WTC11 (cell line): Measurements from ENCODE around the gene LYAR. TPM values are rescaled to one million over a fixed set of nuclear protein-coding genes. Genes with fewer than 3 reads are reported as not detected.

Experiments used
- ATAC-seq: fragments of 200-7000 bp; cut with Tn5 transposase; 2 replicates; pipeline ENCODE4 v1.10.0; 2021; ENCODE audit warnings: mild to moderate bottlenecking, moderate library complexity
- CTCF ChIA-PET: fragments of 300-600 bp; sonication (Branson Sonifier 250); formaldehyde crosslinking; loops from one replicate; lab custom pipeline; 2021; ENCODE audit warnings: antibody characterized with exemption; lab: Charles Lee
- POLR2A ChIA-PET: fragments of 350-600 bp; sonication (Branson Sonifier 250); formaldehyde crosslinking; loops from one replicate; lab custom pipeline; 2021; ENCODE audit warnings: antibody characterized with exemption; lab: Charles Lee
- DNase-seq: peaks from one replicate; pipeline ENCODE4 v3.0.0; 2021; ENCODE audit warnings: low spot score
- H3K27ac Mint-ChIP-seq: 2 replicates; pipeline ENCODE4 v1.8.0; 2021; ENCODE audit warnings: mixed read lengths
- H3K27me3 Mint-ChIP-seq: 2 replicates; pipeline ENCODE4 v1.8.0; 2021; ENCODE audit warnings: low read depth, mild to moderate bottlenecking, moderate library complexity, mixed read lengths
- H3K36me3 Mint-ChIP-seq: 2 replicates; pipeline ENCODE4 v1.8.0; 2021; ENCODE audit warnings: mixed read lengths
- H3K4me1 Mint-ChIP-seq: 2 replicates; pipeline ENCODE4 v1.8.0; 2022; ENCODE audit warnings: mixed read lengths
- H3K4me3 Mint-ChIP-seq: 2 replicates; pipeline ENCODE4 v1.8.0; 2021; ENCODE audit warnings: mild to moderate bottlenecking, moderate library complexity, mixed read lengths
- H3K9me3 Mint-ChIP-seq: 2 replicates; pipeline ENCODE4 v1.8.0; 2021; ENCODE audit warnings: mixed read lengths
- ATF1 ChIP-seq: sonication (generic); formaldehyde crosslinking; IDR thresholded peaks from 2 replicates; pipeline ENCODE4 v1.8.1; 2023; ENCODE audit warnings: mild to moderate bottlenecking, moderate library complexity, missing genetic modification reagents
- CBFB ChIP-seq: sonication (generic); formaldehyde crosslinking; IDR thresholded peaks from 2 replicates; pipeline ENCODE4 v1.8.1; 2022; ENCODE audit warnings: mild to moderate bottlenecking, low read depth, missing genetic modification reagents
- CREB1 ChIP-seq: sonication (generic); formaldehyde crosslinking; IDR thresholded peaks from 2 replicates; pipeline ENCODE4 v1.8.0; 2023; ENCODE audit warnings: mild to moderate bottlenecking, missing genetic modification reagents
- ELF4 ChIP-seq: sonication (generic); formaldehyde crosslinking; IDR thresholded peaks from 2 replicates; pipeline ENCODE4 v1.8.1; 2022; ENCODE audit warnings: low read depth, mild to moderate bottlenecking, moderate library complexity, missing genetic modification reagents
- ESRRA ChIP-seq: sonication (generic); formaldehyde crosslinking; IDR thresholded peaks from 2 replicates; pipeline ENCODE4 v1.8.1; 2022; ENCODE audit warnings: mild to moderate bottlenecking, missing genetic modification reagents, borderline replicate concordance
- GABPB1 ChIP-seq: sonication (generic); formaldehyde crosslinking; IDR thresholded peaks from 2 replicates; pipeline ENCODE4 v1.8.1; 2023; ENCODE audit warnings: mild to moderate bottlenecking, missing genetic modification reagents
- GRHL2 ChIP-seq: fragments of 250-450 bp; sonication (Bioruptor Pico); IDR thresholded peaks from 2 replicates; pipeline ENCODE4 v1.8.0; 2022; ENCODE audit warnings: mild to moderate bottlenecking, moderate library complexity; ENCODE audit not compliant: insufficient replicate concordance, severe bottlenecking
- HMGA2 ChIP-seq: fragments of 250-450 bp; sonication (Bioruptor Pico); IDR thresholded peaks from 2 replicates; pipeline ENCODE4 v1.4.0; 2021; ENCODE audit warnings: mild to moderate bottlenecking, moderate library complexity
- JAZF1 ChIP-seq: fragments of 250-450 bp; sonication (Bioruptor Pico); IDR thresholded peaks from 2 replicates; pipeline ENCODE4 v1.9.0; 2021; ENCODE audit warnings: moderate library complexity, mild to moderate bottlenecking, inconsistent platforms
- KAT7 ChIP-seq: sonication (generic); formaldehyde crosslinking; IDR thresholded peaks from 2 replicates; pipeline ENCODE4 v1.8.1; 2023; ENCODE audit warnings: missing genetic modification reagents, mild to moderate bottlenecking, borderline replicate concordance
- NFE2L1 ChIP-seq: sonication (generic); formaldehyde crosslinking; IDR thresholded peaks from 2 replicates; pipeline ENCODE4 v1.8.1; 2023; ENCODE audit warnings: missing genetic modification reagents
- TCF7 ChIP-seq: sonication (generic); formaldehyde crosslinking; IDR thresholded peaks from 2 replicates; pipeline ENCODE4 v1.8.0; 2022; ENCODE audit warnings: mild to moderate bottlenecking, low read depth, missing genetic modification reagents, moderate library complexity
- ZBTB21 ChIP-seq: sonication (generic); formaldehyde crosslinking; IDR thresholded peaks from 2 replicates; pipeline ENCODE4 v1.8.1; 2023; ENCODE audit warnings: mild to moderate bottlenecking, missing genetic modification reagents, borderline replicate concordance
- ZNF219 ChIP-seq: sonication (generic); formaldehyde crosslinking; IDR thresholded peaks from 2 replicates; pipeline ENCODE4 v1.8.0; 2023; ENCODE audit warnings: missing genetic modification reagents, mild to moderate bottlenecking, borderline replicate concordance
- ZNF263 ChIP-seq: sonication (generic); formaldehyde crosslinking; IDR thresholded peaks from 2 replicates; pipeline ENCODE4 v1.8.1; 2022; ENCODE audit warnings: low read depth, mild to moderate bottlenecking, moderate library complexity, missing genetic modification reagents
- ZNF396 ChIP-seq: fragments of 250-450 bp; sonication (Bioruptor Pico); IDR thresholded peaks from 2 replicates; pipeline ENCODE4 v1.8.0; 2021; ENCODE audit warnings: mild to moderate bottlenecking, moderate library complexity, borderline replicate concordance
- ZNF416 ChIP-seq: fragments of 250-450 bp; sonication (Bioruptor Pico); IDR thresholded peaks from 2 replicates; pipeline ENCODE4 v1.9.0; 2021; ENCODE audit warnings: mild to moderate bottlenecking, inconsistent platforms
- total RNA-seq: library from RNA; stranded (reverse); gene quantifications from 3 replicates; pipeline ENCODE4 v1.2.3, GENCODE V29; 2021
- TF ChIP-seq, protein P1 (sequence below): fragments of 250-450 bp; sonication (Bioruptor Pico); IDR thresholded peaks from 2 replicates; pipeline ENCODE4 v1.9.0; 2021; ENCODE audit warnings: moderate library complexity, mild to moderate bottlenecking, inconsistent platforms, borderline replicate concordance
- TF ChIP-seq, protein P2 (sequence below): sonication (generic); formaldehyde crosslinking; IDR thresholded peaks from 2 replicates; pipeline ENCODE4 v1.8.0; 2022; ENCODE audit warnings: missing genetic modification reagents
- TF ChIP-seq, protein P3 (sequence below): sonication (generic); formaldehyde crosslinking; IDR thresholded peaks from 2 replicates; pipeline ENCODE4 v1.8.1; 2023; ENCODE audit warnings: mild to moderate bottlenecking, missing genetic modification reagents, borderline replicate concordance
- TF ChIP-seq, protein P4 (sequence below): sonication (generic); formaldehyde crosslinking; IDR thresholded peaks from 2 replicates; pipeline ENCODE4 v1.8.1; 2023; ENCODE audit warnings: mild to moderate bottlenecking, missing genetic modification reagents, moderate library complexity
- TF ChIP-seq, protein P5 (sequence below): sonication (generic); formaldehyde crosslinking; IDR thresholded peaks from 2 replicates; pipeline ENCODE4 v1.8.1; 2023; ENCODE audit warnings: mild to moderate bottlenecking, missing genetic modification reagents
- TF ChIP-seq, protein P6 (sequence below): sonication (generic); formaldehyde crosslinking; IDR thresholded peaks from 2 replicates; pipeline ENCODE4 v1.8.0; 2023; ENCODE audit warnings: missing genetic modification reagents
- TF ChIP-seq, protein P7 (sequence below): sonication (generic); formaldehyde crosslinking; IDR thresholded peaks from 2 replicates; pipeline ENCODE4 v1.8.1; 2022; ENCODE audit warnings: low read depth, mild to moderate bottlenecking, moderate library complexity, missing genetic modification reagents, borderline replicate concordance

Gene LYAR
- total RNA-seq, 1 experiment from 2014 or later, result 36.8 TPM

DNA sequence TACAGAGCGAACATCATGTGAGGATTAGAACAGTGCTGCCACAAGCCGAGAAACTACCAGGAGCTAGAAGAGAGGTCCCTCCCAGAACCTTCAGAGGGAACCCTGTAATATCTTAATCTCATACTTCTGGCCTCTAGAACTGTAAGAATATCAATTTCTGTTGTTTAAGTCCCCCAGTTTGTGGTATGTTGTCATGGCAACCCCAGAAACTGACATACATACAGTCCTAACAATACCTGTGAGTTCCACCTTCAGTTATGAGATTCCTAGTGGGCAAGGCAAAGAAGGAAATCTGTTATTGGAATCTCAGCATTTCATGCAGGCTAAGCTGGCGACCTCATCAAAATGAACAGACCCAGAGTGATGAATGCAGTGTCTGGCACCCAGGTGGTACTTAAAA, 42.6 kb upstream of the LYAR start:
- no peaks in the 10 kb centered on the region for H3K36me3 Mint-ChIP-seq
- TF ChIP-seq GRHL2 (CRISPR knock-in tag) (no peak), ELF4 (no peak), ESRRA (no peak), TCF7 (CRISPR knock-in tag) (no peak), NFE2L1 (CRISPR knock-in tag) (no peak), ZNF416 (no peak), ZBTB21 (CRISPR knock-in tag) (no peak), GABPB1 (CRISPR knock-in tag) (no peak), ZNF396 (CRISPR knock-in tag) (no peak), CREB1 (no peak)
- TF ChIP-seq, protein P1, sequence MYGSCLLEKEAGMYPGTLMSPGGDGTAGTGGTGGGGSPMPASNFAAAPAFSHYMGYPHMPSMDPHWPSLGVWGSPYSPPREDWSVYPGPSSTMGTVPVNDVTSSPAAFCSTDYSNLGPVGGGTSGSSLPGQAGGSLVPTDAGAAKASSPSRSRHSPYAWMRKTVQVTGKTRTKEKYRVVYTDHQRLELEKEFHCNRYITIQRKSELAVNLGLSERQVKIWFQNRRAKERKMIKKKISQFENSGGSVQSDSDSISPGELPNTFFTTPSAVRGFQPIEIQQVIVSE (CRISPR knock-in tag), result no peak
- TF ChIP-seq, protein P2, sequence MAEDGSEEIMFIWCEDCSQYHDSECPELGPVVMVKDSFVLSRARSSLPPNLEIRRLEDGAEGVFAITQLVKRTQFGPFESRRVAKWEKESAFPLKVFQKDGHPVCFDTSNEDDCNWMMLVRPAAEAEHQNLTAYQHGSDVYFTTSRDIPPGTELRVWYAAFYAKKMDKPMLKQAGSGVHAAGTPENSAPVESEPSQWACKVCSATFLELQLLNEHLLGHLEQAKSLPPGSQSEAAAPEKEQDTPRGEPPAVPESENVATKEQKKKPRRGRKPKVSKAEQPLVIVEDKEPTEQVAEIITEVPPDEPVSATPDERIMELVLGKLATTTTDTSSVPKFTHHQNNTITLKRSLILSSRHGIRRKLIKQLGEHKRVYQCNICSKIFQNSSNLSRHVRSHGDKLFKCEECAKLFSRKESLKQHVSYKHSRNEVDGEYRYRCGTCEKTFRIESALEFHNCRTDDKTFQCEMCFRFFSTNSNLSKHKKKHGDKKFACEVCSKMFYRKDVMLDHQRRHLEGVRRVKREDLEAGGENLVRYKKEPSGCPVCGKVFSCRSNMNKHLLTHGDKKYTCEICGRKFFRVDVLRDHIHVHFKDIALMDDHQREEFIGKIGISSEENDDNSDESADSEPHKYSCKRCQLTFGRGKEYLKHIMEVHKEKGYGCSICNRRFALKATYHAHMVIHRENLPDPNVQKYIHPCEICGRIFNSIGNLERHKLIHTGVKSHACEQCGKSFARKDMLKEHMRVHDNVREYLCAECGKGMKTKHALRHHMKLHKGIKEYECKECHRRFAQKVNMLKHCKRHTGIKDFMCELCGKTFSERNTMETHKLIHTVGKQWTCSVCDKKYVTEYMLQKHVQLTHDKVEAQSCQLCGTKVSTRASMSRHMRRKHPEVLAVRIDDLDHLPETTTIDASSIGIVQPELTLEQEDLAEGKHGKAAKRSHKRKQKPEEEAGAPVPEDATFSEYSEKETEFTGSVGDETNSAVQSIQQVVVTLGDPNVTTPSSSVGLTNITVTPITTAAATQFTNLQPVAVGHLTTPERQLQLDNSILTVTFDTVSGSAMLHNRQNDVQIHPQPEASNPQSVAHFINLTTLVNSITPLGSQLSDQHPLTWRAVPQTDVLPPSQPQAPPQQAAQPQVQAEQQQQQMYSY, result no peak
- no peak overlapping the region for H3K4me3 Mint-ChIP-seq
- ATAC-seq (no peak), DNase-seq (no peak)
- H3K9me3 Mint-ChIP-seq, result peaks cover 14% of the 10 kb centered on the region
- ChIA-PET POLR2A (no interaction called here), CTCF (interaction anchor here (0.7 to 1.3 kb wide), 2 partner anchors 73 to 1014 kb away, joined by 3 read pairs; no protein-coding TSS in a partner anchor)
- H3K27ac Mint-ChIP-seq, result no peak overlapping the region
- peaks cover under 1% of the 10 kb centered on the region; the same call in 1 of the 2 replicates for H3K4me1 Mint-ChIP-seq
- peaks cover 10% of the 10 kb centered on the region for H3K27me3 Mint-ChIP-seq

DNA sequence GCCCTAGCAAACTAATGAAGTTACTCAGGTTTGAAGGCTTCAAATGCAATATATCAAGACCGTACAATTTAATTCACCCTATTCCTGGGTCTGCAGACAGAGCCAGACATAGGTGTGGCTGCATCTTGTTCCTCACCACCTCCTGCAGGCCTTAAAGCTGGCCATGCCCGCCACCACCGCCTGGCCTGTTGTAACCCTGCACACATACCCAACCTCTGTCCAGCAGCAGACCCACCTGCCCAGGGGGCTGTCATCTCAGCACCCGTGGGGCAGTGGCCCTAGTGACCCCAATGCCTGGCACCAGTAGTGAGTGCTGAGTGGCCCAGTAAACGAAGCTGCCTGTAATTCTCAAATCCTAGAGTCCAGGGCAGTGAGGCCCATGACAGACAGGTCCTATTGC, 40.8 kb upstream of the LYAR start:
- peaks cover 10% of the 10 kb centered on the region for H3K27me3 Mint-ChIP-seq
- no peak for ATAC-seq
- H3K27ac Mint-ChIP-seq, result no peak overlapping the region
- no peak overlapping the region for H3K4me3 Mint-ChIP-seq
- DNase-seq, result no peak
- POLR2A ChIA-PET, result no interaction called here
- CTCF ChIA-PET, result interaction anchor here (1.0 kb wide), 1 partner anchor 54 kb away, joined by 3 read pairs; no protein-coding TSS in a partner anchor
- H3K4me1 Mint-ChIP-seq, result peaks cover 2% of the 10 kb centered on the region
- H3K36me3 Mint-ChIP-seq, result no peaks in the 10 kb centered on the region
- peaks cover 14% of the 10 kb centered on the region for H3K9me3 Mint-ChIP-seq
- TF ChIP-seq, protein P3, sequence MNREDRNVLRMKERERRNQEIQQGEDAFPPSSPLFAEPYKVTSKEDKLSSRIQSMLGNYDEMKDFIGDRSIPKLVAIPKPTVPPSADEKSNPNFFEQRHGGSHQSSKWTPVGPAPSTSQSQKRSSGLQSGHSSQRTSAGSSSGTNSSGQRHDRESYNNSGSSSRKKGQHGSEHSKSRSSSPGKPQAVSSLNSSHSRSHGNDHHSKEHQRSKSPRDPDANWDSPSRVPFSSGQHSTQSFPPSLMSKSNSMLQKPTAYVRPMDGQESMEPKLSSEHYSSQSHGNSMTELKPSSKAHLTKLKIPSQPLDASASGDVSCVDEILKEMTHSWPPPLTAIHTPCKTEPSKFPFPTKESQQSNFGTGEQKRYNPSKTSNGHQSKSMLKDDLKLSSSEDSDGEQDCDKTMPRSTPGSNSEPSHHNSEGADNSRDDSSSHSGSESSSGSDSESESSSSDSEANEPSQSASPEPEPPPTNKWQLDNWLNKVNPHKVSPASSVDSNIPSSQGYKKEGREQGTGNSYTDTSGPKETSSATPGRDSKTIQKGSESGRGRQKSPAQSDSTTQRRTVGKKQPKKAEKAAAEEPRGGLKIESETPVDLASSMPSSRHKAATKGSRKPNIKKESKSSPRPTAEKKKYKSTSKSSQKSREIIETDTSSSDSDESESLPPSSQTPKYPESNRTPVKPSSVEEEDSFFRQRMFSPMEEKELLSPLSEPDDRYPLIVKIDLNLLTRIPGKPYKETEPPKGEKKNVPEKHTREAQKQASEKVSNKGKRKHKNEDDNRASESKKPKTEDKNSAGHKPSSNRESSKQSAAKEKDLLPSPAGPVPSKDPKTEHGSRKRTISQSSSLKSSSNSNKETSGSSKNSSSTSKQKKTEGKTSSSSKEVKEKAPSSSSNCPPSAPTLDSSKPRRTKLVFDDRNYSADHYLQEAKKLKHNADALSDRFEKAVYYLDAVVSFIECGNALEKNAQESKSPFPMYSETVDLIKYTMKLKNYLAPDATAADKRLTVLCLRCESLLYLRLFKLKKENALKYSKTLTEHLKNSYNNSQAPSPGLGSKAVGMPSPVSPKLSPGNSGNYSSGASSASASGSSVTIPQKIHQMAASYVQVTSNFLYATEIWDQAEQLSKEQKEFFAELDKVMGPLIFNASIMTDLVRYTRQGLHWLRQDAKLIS, result no peak
- TF ChIP-seq ZNF263 (CRISPR knock-in tag) (no peak), HMGA2 (CRISPR knock-in tag) (no peak), CREB1 (no peak), KAT7 (CRISPR knock-in tag) (no peak), ZNF416 (no peak), CBFB (CRISPR knock-in tag) (no peak), JAZF1 (CRISPR knock-in tag) (no peak), ZNF219 (CRISPR knock-in tag) (no peak), ATF1 (CRISPR knock-in tag) (no peak)
- TF ChIP-seq, protein P4, sequence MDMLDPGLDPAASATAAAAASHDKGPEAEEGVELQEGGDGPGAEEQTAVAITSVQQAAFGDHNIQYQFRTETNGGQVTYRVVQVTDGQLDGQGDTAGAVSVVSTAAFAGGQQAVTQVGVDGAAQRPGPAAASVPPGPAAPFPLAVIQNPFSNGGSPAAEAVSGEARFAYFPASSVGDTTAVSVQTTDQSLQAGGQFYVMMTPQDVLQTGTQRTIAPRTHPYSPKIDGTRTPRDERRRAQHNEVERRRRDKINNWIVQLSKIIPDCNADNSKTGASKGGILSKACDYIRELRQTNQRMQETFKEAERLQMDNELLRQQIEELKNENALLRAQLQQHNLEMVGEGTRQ (CRISPR knock-in tag), result no peak
- TF ChIP-seq, protein P5, sequence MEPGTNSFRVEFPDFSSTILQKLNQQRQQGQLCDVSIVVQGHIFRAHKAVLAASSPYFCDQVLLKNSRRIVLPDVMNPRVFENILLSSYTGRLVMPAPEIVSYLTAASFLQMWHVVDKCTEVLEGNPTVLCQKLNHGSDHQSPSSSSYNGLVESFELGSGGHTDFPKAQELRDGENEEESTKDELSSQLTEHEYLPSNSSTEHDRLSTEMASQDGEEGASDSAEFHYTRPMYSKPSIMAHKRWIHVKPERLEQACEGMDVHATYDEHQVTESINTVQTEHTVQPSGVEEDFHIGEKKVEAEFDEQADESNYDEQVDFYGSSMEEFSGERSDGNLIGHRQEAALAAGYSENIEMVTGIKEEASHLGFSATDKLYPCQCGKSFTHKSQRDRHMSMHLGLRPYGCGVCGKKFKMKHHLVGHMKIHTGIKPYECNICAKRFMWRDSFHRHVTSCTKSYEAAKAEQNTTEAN (CRISPR knock-in tag), result no peak
- TF ChIP-seq, protein P6, sequence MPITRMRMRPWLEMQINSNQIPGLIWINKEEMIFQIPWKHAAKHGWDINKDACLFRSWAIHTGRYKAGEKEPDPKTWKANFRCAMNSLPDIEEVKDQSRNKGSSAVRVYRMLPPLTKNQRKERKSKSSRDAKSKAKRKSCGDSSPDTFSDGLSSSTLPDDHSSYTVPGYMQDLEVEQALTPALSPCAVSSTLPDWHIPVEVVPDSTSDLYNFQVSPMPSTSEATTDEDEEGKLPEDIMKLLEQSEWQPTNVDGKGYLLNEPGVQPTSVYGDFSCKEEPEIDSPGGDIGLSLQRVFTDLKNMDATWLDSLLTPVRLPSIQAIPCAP (CRISPR knock-in tag), result no peak
- TF ChIP-seq, protein P7, sequence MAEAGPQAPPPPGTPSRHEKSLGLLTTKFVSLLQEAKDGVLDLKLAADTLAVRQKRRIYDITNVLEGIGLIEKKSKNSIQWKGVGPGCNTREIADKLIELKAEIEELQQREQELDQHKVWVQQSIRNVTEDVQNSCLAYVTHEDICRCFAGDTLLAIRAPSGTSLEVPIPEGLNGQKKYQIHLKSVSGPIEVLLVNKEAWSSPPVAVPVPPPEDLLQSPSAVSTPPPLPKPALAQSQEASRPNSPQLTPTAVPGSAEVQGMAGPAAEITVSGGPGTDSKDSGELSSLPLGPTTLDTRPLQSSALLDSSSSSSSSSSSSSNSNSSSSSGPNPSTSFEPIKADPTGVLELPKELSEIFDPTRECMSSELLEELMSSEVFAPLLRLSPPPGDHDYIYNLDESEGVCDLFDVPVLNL (CRISPR knock-in tag), result no peak
